A549 (cell line): Measurements from ENCODE around the gene TSC22D1. TPM values are rescaled to one million over a fixed set of nuclear protein-coding genes. Genes with fewer than 3 reads are reported as not detected.

ENCODE experiments used
- ATAC-seq, 2 experiments: fragments of 200-7000 bp in 1 of 2; fragments of >200 bp in 1 of 2; cut with Nextera tagmentation in 1 of 2; cut with Tn5 transposase in 1 of 2; 3 replicates each; pipeline versions ENCODE4 v1.8.0 to v1.9.1; 2018 to 2020; ENCODE audit warnings: mild to moderate bottlenecking in 1 of 2, moderate library complexity in 1 of 2
- CTCF ChIA-PET: fragments of 300-600 bp; sonication (Branson Sonifier 250); formaldehyde crosslinking; extraction: SDS; loops from one replicate; lab custom pipeline; 2021; ENCODE audit warnings: antibody characterized with exemption, inconsistent platforms; lab: Yijun Ruan, JAX
- POLR2A ChIA-PET: fragments of 350-600 bp; formaldehyde crosslinking; extraction: SDS; loops from one replicate; lab custom pipeline; 2021; ENCODE audit warnings: antibody characterized with exemption, inconsistent platforms; lab: Yijun Ruan, JAX
- DNase-seq, 2 experiments: peaks; one replicate each; pipeline versions ENCODE4 v3.0.0 to v3.0.0-alpha.2; 2011 to 2016; ENCODE audit warnings: low read depth in 1 of 2, low spot score in 1 of 2
- FAIRE-seq: peaks from 2 replicates; lab custom pipeline; 2011; peaks lifted over from hg19 to GRCh38; lab: Jason Lieb, UNC
- H3K27ac ChIP-seq, 2 experiments: fragments of >200 bp; sonication (Bioruptor Twin); formaldehyde crosslinking; 3 replicates each; pipeline ENCODE4 v1.5.1; 2016 to 2017
- H3K4me1 ChIP-seq: fragments of >200 bp; sonication (Bioruptor Twin); formaldehyde crosslinking; 3 replicates; pipeline ENCODE4 v1.6.1; 2016
- H3K4me2 ChIP-seq: fragments of >200 bp; sonication (Bioruptor Twin); formaldehyde crosslinking; 3 replicates; pipeline ENCODE4 v1.6.1; 2016
- H3K4me3 ChIP-seq: fragments of >200 bp; sonication (Bioruptor Twin); formaldehyde crosslinking; 3 replicates; pipeline ENCODE4 v1.5.1; 2016
- H3K9me3 ChIP-seq: fragments of >200 bp; sonication (Bioruptor Twin); formaldehyde crosslinking; 3 replicates; pipeline ENCODE4 v1.6.1; 2016
- CBX2 ChIP-seq: fragments of 200-600 bp; sonication (generic); IDR thresholded peaks from 2 replicates; pipeline ENCODE4 v1.6.1; 2016; ENCODE audit warnings: low read depth, mild to moderate bottlenecking, borderline replicate concordance
- EHF ChIP-seq: fragments of 250-450 bp; sonication (Bioruptor Pico); IDR thresholded peaks from 2 replicates; pipeline ENCODE4 v1.5.0; 2020; ENCODE audit warnings: mild to moderate bottlenecking
- ELK1 ChIP-seq: fragments of 150-350 bp; IDR thresholded peaks from 2 replicates; pipeline ENCODE4 v1.6.1; 2014; ENCODE audit warnings: low read depth, mild to moderate bottlenecking, low read length
- FOSB ChIP-seq: fragments of 250-450 bp; sonication (Bioruptor Pico); IDR thresholded peaks from 2 replicates; pipeline ENCODE4 v1.5.0; 2020; ENCODE audit warnings: mild to moderate bottlenecking, moderate library complexity
- FOSL2 ChIP-seq, 2 experiments: fragments of 450-650 bp in 1 of 2; fragments of >200 bp in 1 of 2; sonication (Bioruptor Twin) in 1 of 2; formaldehyde crosslinking; IDR thresholded peaks; 2 replicates each; pipeline versions ENCODE4 v1.5.0 to v1.6.1; 2016 to 2020; ENCODE audit warnings: mild to moderate bottlenecking in 1 of 2, moderate library complexity in 1 of 2
- FOXS1 ChIP-seq: fragments of 250-450 bp; sonication (Bioruptor Pico); IDR thresholded peaks from 2 replicates; pipeline ENCODE4 v1.5.0; 2020; ENCODE audit warnings: mild to moderate bottlenecking, moderate library complexity
- GATA3 ChIP-seq: IDR thresholded peaks from 2 replicates; pipeline ENCODE4 v1.6.1; 2012; ENCODE audit warnings: borderline replicate concordance
- HDAC2 ChIP-seq: fragments of 200-600 bp; sonication (generic); IDR thresholded peaks from 2 replicates; pipeline ENCODE4 v1.6.1; 2016
- HES2 ChIP-seq: fragments of >200 bp; sonication (Bioruptor Twin); formaldehyde crosslinking; IDR thresholded peaks from 2 replicates; pipeline ENCODE4 v1.6.1; 2016
- HEYL ChIP-seq: fragments of 250-450 bp; sonication (Bioruptor Pico); IDR thresholded peaks from 2 replicates; pipeline ENCODE4 v1.8.0; 2021; ENCODE audit warnings: mild to moderate bottlenecking, moderate library complexity
- JUN ChIP-seq, 2 experiments: fragments of >200 bp; sonication (Bioruptor Twin); formaldehyde crosslinking; IDR thresholded peaks; 2 replicates in 1 of 2; 3 replicates in 1 of 2; pipeline ENCODE4 v1.6.1; 2016 to 2017
- JUNB ChIP-seq: fragments of >200 bp; sonication (Bioruptor Twin); formaldehyde crosslinking; IDR thresholded peaks from 2 replicates; pipeline ENCODE4 v1.6.1; 2016
- MAFK ChIP-seq: fragments of 450-650 bp; IDR thresholded peaks from 2 replicates; pipeline ENCODE4 v1.6.1; 2014; ENCODE audit not compliant: partially characterized antibody
- MAX ChIP-seq: IDR thresholded peaks from 2 replicates; pipeline ENCODE4 v1.6.1; 2012
- MYC ChIP-seq: IDR thresholded peaks from 2 replicates; pipeline ENCODE4 v1.6.1; 2012; ENCODE audit warnings: mild to moderate bottlenecking, inconsistent platforms, low read length, improper control_type of control experiment, borderline replicate concordance
- NFE2L2 ChIP-seq: fragments of 150-350 bp; conservative IDR thresholded peaks from 2 replicates; pipeline ENCODE4 v1.6.1; 2014; ENCODE audit warnings: low read length
- NPAS2 ChIP-seq: fragments of 250-450 bp; sonication (Bioruptor Pico); IDR thresholded peaks from 2 replicates; pipeline ENCODE4 v1.8.0; 2022; ENCODE audit warnings: mild to moderate bottlenecking, moderate library complexity, borderline replicate concordance
- NR3C1 ChIP-seq: fragments of >200 bp; sonication (Bioruptor Twin); formaldehyde crosslinking; IDR thresholded peaks from 3 replicates; pipeline ENCODE4 v1.6.1; 2017
- PBX3 ChIP-seq: IDR thresholded peaks from 2 replicates; pipeline ENCODE4 v1.6.1; 2012
- POLR2A ChIP-seq: IDR thresholded peaks from 2 replicates; pipeline ENCODE4 v1.6.1; 2012; ENCODE audit warnings: mild to moderate bottlenecking, low read length
- POLR2AphosphoS2 ChIP-seq: conservative IDR thresholded peaks from 2 replicates; pipeline ENCODE4 v1.6.1; 2012; ENCODE audit warnings: low read length, improper control_type of control experiment, inconsistent platforms
- RAD21 ChIP-seq, 2 experiments: fragments of >200 bp in 1 of 2; sonication (Bioruptor Twin) in 1 of 2; formaldehyde crosslinking in 1 of 2; IDR thresholded peaks in 1 of 2; conservative IDR thresholded peaks in 1 of 2; 2 replicates in 1 of 2; 3 replicates in 1 of 2; pipeline ENCODE4 v1.6.1; 2012 to 2018; ENCODE audit warnings: inconsistent platforms in 1 of 2
- RARB ChIP-seq: fragments of 250-450 bp; sonication (Bioruptor Pico); IDR thresholded peaks from 2 replicates; pipeline ENCODE4 v1.8.0; 2021; ENCODE audit warnings: mild to moderate bottlenecking, moderate library complexity
- RNF2 ChIP-seq: fragments of 200-600 bp; sonication (generic); IDR thresholded peaks from 2 replicates; pipeline ENCODE4 v1.6.1; 2016; ENCODE audit warnings: low read depth, mild to moderate bottlenecking, antibody characterized with exemption, moderate library complexity, borderline replicate concordance
- SMC3 ChIP-seq: fragments of >200 bp; sonication (Bioruptor Twin); formaldehyde crosslinking; IDR thresholded peaks from 3 replicates; pipeline ENCODE4 v1.6.1; 2018; ENCODE audit warnings: inconsistent platforms
- SREBF2 ChIP-seq: fragments of 450-650 bp; IDR thresholded peaks from 2 replicates; pipeline ENCODE4 v1.6.1; 2014; ENCODE audit warnings: mild to moderate bottlenecking, moderate library complexity
- ZC3H11A ChIP-seq: fragments of 450-650 bp; IDR thresholded peaks from 2 replicates; pipeline ENCODE4 v1.6.1; 2014; ENCODE audit warnings: antibody characterized with exemption, mild to moderate bottlenecking
- ZFP36 ChIP-seq: fragments of 450-650 bp; IDR thresholded peaks from 2 replicates; pipeline ENCODE4 v1.6.1; 2014; ENCODE audit warnings: borderline replicate concordance; ENCODE audit not compliant: partially characterized antibody
- ZSCAN20 ChIP-seq: fragments of 250-450 bp; sonication (Bioruptor Pico); IDR thresholded peaks from 2 replicates; pipeline ENCODE4 v1.8.0; 2022; ENCODE audit warnings: mild to moderate bottlenecking, moderate library complexity
- WGBS: methylation state at CpG from one replicate; pipeline ENCODE4 v1.1.6; 2017; ENCODE audit errors: missing lambda C conversion rate; 5-methylcytosine and 5-hydroxymethylcytosine counted together
- polyA plus RNA-seq, 4 experiments: library from polyadenylated mRNA; depleted of rRNA in 3 of 4; stranded (reverse); fragments of >200 nt; fragmentation: RNase III in 1 of 4; extraction: RNeasy Plus Mini Kit Qiagen cat#74134 plus additional on column Dnase treatment in 1 of 4; gene quantifications; 2 replicates in 3 of 4; 3 replicates in 1 of 4; pipeline ENCODE4 v1.2.3, GENCODE V29; 2011 to 2017

The TSC22D1 gene
- polyA plus RNA-seq, 2 of the 4 experiments (the other 2 are of a cell fraction): 66.8 to 196 TPM

- no peak for TF ChIP-seq SMC3
- no peak for TF ChIP-seq RAD21 (conservative IDR thresholded peaks at IDR 0.05 in 1 of 2, IDR thresholded peaks at IDR 0.05 in 1 of 2)
- TF ChIP-seq SREBF2: no peak
- TF ChIP-seq NR3C1: no peak
- TF ChIP-seq MAFK: no peak
- TF ChIP-seq FOSL2 (IDR thresholded peaks at IDR 0.05): no peak
- no peak for TF ChIP-seq FOSL2 (CRISPR knock-in tag; IDR thresholded peaks at IDR 0.05)
- TF ChIP-seq HES2: no peak
- TF ChIP-seq JUN (IDR thresholded peaks at IDR 0.05): no peak
- TF ChIP-seq, all 56 proteins: peak for 0
Measured at GRCh38 chr13:44426461-44426860, 149.7 kb downstream of the TSC22D1 start (continued).

- no peaks in the 10 kb centered on the region for H3K4me1 ChIP-seq
- ATAC-seq (no peak), DNase-seq (no peak), FAIRE-seq (no peak)
- TF ChIP-seq JUN (IDR thresholded peaks at IDR 0.05) (no peak), HEYL (CRISPR knock-in tag) (no peak), RARB (CRISPR knock-in tag) (no peak), GATA3 (no peak)
- POLR2A ChIA-PET: interaction anchor here (1.7 kb wide), 1 partner anchor 11 kb away, joined by 6 read pairs; no protein-coding TSS in a partner anchor
- H3K27ac ChIP-seq: no peak overlapping the region
- H3K9me3 ChIP-seq: peaks cover 8% of the 10 kb centered on the region
- CTCF ChIA-PET: interaction anchor here (0.9 to 1.5 kb wide), 3 partner anchors 183 to 517 kb away, joined by 3 read pairs; no protein-coding TSS in a partner anchor
- H3K4me3 ChIP-seq: no peak overlapping the region
- H3K4me2 ChIP-seq: no peak overlapping the region
- WGBS: 94% methylated on average over 2 of the region's 2 CpGs
Measured at GRCh38 chr13:44425815-44426078, 150.4 kb downstream of the TSC22D1 start.

- ATAC-seq: no peak
- no peak for DNase-seq
- no peak for FAIRE-seq
- ChIA-PET CTCF (interaction anchor here (0.9 to 1.5 kb wide), 2 partner anchors 182 to 517 kb away, joined by 3 read pairs; no protein-coding TSS in a partner anchor), POLR2A (interaction anchor here (1.7 kb wide), 1 partner anchor 12 kb away, joined by 6 read pairs; no protein-coding TSS in a partner anchor)
- Histone ChIP-seq H3K4me1 (no peaks in the 10 kb centered on the region), H3K4me3 (no peak overlapping the region), H3K27ac (no peak overlapping the region), H3K4me2 (no peak overlapping the region), H3K9me3 (peaks cover 8% of the 10 kb centered on the region)
- no peak for TF ChIP-seq RNF2
- TF ChIP-seq HDAC2: no peak
- no peak for TF ChIP-seq FOXS1 (CRISPR knock-in tag)
- no peak for TF ChIP-seq MAX
- no peak for TF ChIP-seq NPAS2 (CRISPR knock-in tag)
- TF ChIP-seq ZC3H11A: no peak
- TF ChIP-seq ZFP36: no peak
- TF ChIP-seq GATA3: no peak
- TF ChIP-seq PBX3: no peak
- 76% methylated on average over 9 of the region's 9 CpGs for WGBS
Measured at GRCh38 chr13:44425041-44425814, 150.9 kb downstream of the TSC22D1 start.

- ATAC-seq: no peak
- H3K4me2 ChIP-seq: no peak overlapping the region
- no peak for FAIRE-seq
- no peak overlapping the region; a peak in 1 of 6 replicates for H3K27ac ChIP-seq
- DNase-seq: no peak
- H3K4me1 ChIP-seq: no peaks in the 10 kb centered on the region
- ChIA-PET CTCF (no interaction called here), POLR2A (no interaction called here)
- 93% methylated on average over 5 of the region's 5 CpGs for WGBS
- H3K9me3 ChIP-seq: peaks cover 8% of the 10 kb centered on the region
- no peak overlapping the region for H3K4me3 ChIP-seq
- TF ChIP-seq HDAC2 (no peak), ELK1 (no peak), POLR2AphosphoS2 (no peak), CBX2 (no peak), NFE2L2 (no peak), JUNB (no peak), ZSCAN20 (CRISPR knock-in tag) (no peak), FOSB (CRISPR knock-in tag) (no peak), MYC (no peak), HEYL (CRISPR knock-in tag) (no peak), FOSL2 (IDR thresholded peaks at IDR 0.05) (no peak), FOSL2 (CRISPR knock-in tag; IDR thresholded peaks at IDR 0.05) (no peak), POLR2A (no peak), EHF (no peak)
Measured at GRCh38 chr13:44423824-44424223, 152.3 kb downstream of the TSC22D1 start.
